Liver (tissue), 9 donors: ENCODE measurements around the gene KRT80. TPM values are rescaled to one million over a fixed set of nuclear protein-coding genes. Genes with fewer than 3 reads are reported as not detected.

Experiments used
- DNase-seq: peaks from one replicate; pipeline ENCODE4 v3.0.0-alpha.2; 2017; ENCODE audit warnings: low spot score
- H3K27ac ChIP-seq, 2 donors: one replicate each; pipeline ENCODE4 v1.7.0; 2013; ENCODE audit warnings: inconsistent platforms in 2 of 2, low read length in 2 of 2, control low read depth in 1 of 2, low read depth in 1 of 2, mild to moderate bottlenecking in 1 of 2
- H3K27me3 ChIP-seq, 4 donors: one replicate each; pipeline versions ENCODE4 v1.6.1 to v1.7.0; 2013; ENCODE audit warnings: low read length in 3 of 4, inconsistent platforms in 1 of 4, mild to moderate bottlenecking in 1 of 4, moderate library complexity in 1 of 4; ENCODE audit not compliant: control insufficient read depth in 4 of 4, insufficient read depth in 4 of 4
- H3K36me3 ChIP-seq, 4 donors: one replicate each; pipeline versions ENCODE4 v1.6.1 to v1.7.0; 2013; ENCODE audit warnings: low read length in 3 of 4, mild to moderate bottlenecking in 3 of 4, low read depth in 1 of 4, moderate library complexity in 1 of 4; ENCODE audit not compliant: control insufficient read depth in 4 of 4, insufficient read depth in 3 of 4
- H3K4me1 ChIP-seq, 4 donors: one replicate each; pipeline versions ENCODE4 v1.6.1 to v1.7.0; 2013; ENCODE audit warnings: low read length in 3 of 4, mild to moderate bottlenecking in 3 of 4, moderate library complexity in 1 of 4; ENCODE audit not compliant: control insufficient read depth in 4 of 4, insufficient read depth in 4 of 4
- H3K4me3 ChIP-seq, 3 donors: one replicate each; pipeline versions ENCODE4 v1.6.1 to v1.7.0; 2013; ENCODE audit warnings: low read length in 3 of 3, control low read depth in 1 of 3, low read depth in 1 of 3, mild to moderate bottlenecking in 1 of 3
- H3K9ac ChIP-seq, 2 donors: one replicate each; pipeline ENCODE4 v1.7.0; 2013; ENCODE audit warnings: low read length in 2 of 2, mild to moderate bottlenecking in 2 of 2, moderate library complexity in 2 of 2, control low read depth in 1 of 2, low read depth in 1 of 2
- H3K9me3 ChIP-seq, 4 donors: one replicate each; pipeline versions ENCODE4 v1.6.1 to v1.7.0; 2013; ENCODE audit warnings: low read length in 3 of 4; ENCODE audit not compliant: control insufficient read depth in 4 of 4
- ATF3 ChIP-seq: IDR thresholded peaks from 2 replicates; pipeline ENCODE4 v1.6.1; 2016; ENCODE audit warnings: antibody characterized with exemption
- CTCF ChIP-seq: fragments of 150-350 bp; IDR thresholded peaks from 2 replicates; pipeline ENCODE4 v1.5.1; 2017; ENCODE audit warnings: improper control_type of control experiment, low read depth, low read length; ENCODE audit not compliant: missing input control
- EGR1 ChIP-seq, 2 donors: IDR thresholded peaks; 2 replicates each; pipeline ENCODE4 v1.6.1; 2016 to 2018; ENCODE audit warnings: antibody characterized with exemption in 2 of 2, low read depth in 2 of 2
- FOXA1 ChIP-seq: IDR thresholded peaks from 2 replicates; pipeline ENCODE4 v1.6.1; 2016; ENCODE audit warnings: antibody characterized with exemption
- FOXA2 ChIP-seq: IDR thresholded peaks from 2 replicates; pipeline ENCODE4 v1.6.1; 2016; ENCODE audit warnings: antibody characterized with exemption
- GABPA ChIP-seq, 2 donors: IDR thresholded peaks in 1 of 2; conservative IDR thresholded peaks in 1 of 2; 2 replicates each; pipeline ENCODE4 v1.6.1; 2016; ENCODE audit warnings: antibody characterized with exemption in 2 of 2, mild to moderate bottlenecking in 1 of 2, moderate library complexity in 1 of 2
- HNF4A ChIP-seq, 2 donors: conservative IDR thresholded peaks; 2 replicates each; pipeline ENCODE4 v1.6.1; 2016; ENCODE audit warnings: antibody characterized with exemption in 2 of 2, mild to moderate bottlenecking in 2 of 2
- HNF4G ChIP-seq: IDR thresholded peaks from 2 replicates; pipeline ENCODE4 v1.6.1; 2016; ENCODE audit warnings: antibody characterized with exemption
- JUND ChIP-seq, 2 donors: IDR thresholded peaks; 2 replicates each; pipeline ENCODE4 v1.6.1; 2016; ENCODE audit warnings: antibody characterized with exemption in 2 of 2
- MAX ChIP-seq: IDR thresholded peaks from 2 replicates; pipeline ENCODE4 v1.6.1; 2016; ENCODE audit warnings: antibody characterized with exemption
- NR2F2 ChIP-seq: IDR thresholded peaks from 2 replicates; pipeline ENCODE4 v1.6.1; 2016; ENCODE audit warnings: antibody characterized with exemption
- RAD21 ChIP-seq, 2 donors: IDR thresholded peaks; 2 replicates each; pipeline ENCODE4 v1.6.1; 2016; ENCODE audit warnings: antibody characterized with exemption in 2 of 2, mild to moderate bottlenecking in 2 of 2
- REST ChIP-seq: IDR thresholded peaks from 2 replicates; pipeline ENCODE4 v1.6.1; 2016; ENCODE audit warnings: antibody characterized with exemption, mild to moderate bottlenecking
- RXRA ChIP-seq, 2 donors: IDR thresholded peaks; 2 replicates each; pipeline ENCODE4 v1.6.1; 2017 to 2018; ENCODE audit warnings: antibody characterized with exemption in 2 of 2, mild to moderate bottlenecking in 1 of 2
- SP1 ChIP-seq: IDR thresholded peaks from 2 replicates; pipeline ENCODE4 v1.6.1; 2018; ENCODE audit warnings: antibody characterized with exemption, mild to moderate bottlenecking
- TAF1 ChIP-seq: conservative IDR thresholded peaks from 2 replicates; pipeline ENCODE4 v1.6.1; 2016; ENCODE audit warnings: antibody characterized with exemption, mild to moderate bottlenecking
- YY1 ChIP-seq: IDR thresholded peaks from 2 replicates; pipeline ENCODE4 v1.6.1; 2016; ENCODE audit warnings: antibody characterized with exemption, mild to moderate bottlenecking
- ZBTB33 ChIP-seq: IDR thresholded peaks from 2 replicates; pipeline ENCODE4 v1.6.1; 2016; ENCODE audit warnings: antibody characterized with exemption
- WGBS: extraction: QIAGEN DNeasy Blood & Tissue Kit; methylation state at CpG from one replicate; pipeline ENCODE4 v1.1.7; 2013; 5-methylcytosine and 5-hydroxymethylcytosine counted together
- polyA plus RNA-seq, 2 donors: library from polyadenylated mRNA; stranded (reverse) in 1 of 2; unstranded in 1 of 2; fragments of 200-250 nt in 1 of 2; fragments of >200 nt in 1 of 2; fragmentation: Nextera tagmentation in 1 of 2; extraction: Ambion mirVana in 1 of 2; gene quantifications; one replicate each; pipeline versions ENCODE4 v1.2.1 to v1.2.3, GENCODE V29; 2013 to 2015
- total RNA-seq, 2 donors: library from RNA; depleted of rRNA; stranded (reverse); fragments of >200 nt; gene quantifications; one replicate each; pipeline ENCODE4 v1.2.3, GENCODE V29; 2014
- donor health status: healthy.
- donor health status: healthy.
- donor health status: healthy.
- donor health status: healthy.
- donor health status: healthy.

The KRT80 gene
- total and polyA plus RNA-seq, 4 donors, result 0.04 to 0.12 (median 0.07) TPM

GRCh38 chr12:52119398-52120254, 72.2 kb downstream of the KRT80 start:
- Histone ChIP-seq H3K4me1 (peaks cover 10 to 52% (median 40%) of the 10 kb centered on the region in 4 donors), H3K9ac (no peak overlapping the region), H3K9me3 (no peaks in the 10 kb centered on the region), H3K27me3 (no peaks in the 10 kb centered on the region), H3K36me3 (no peaks in the 10 kb centered on the region), H3K4me3 (no peak overlapping the region), H3K27ac (peak overlapping the region; percentile 65 to 67)
- peak; percentile 60 for DNase-seq
- TF ChIP-seq RAD21 (IDR thresholded peaks at IDR 0.05), result peak; percentile 62 to 78
- TF ChIP-seq GABPA (IDR thresholded peaks at IDR 0.05 in 1 of 2, conservative IDR thresholded peaks at IDR 0.05 in 1 of 2), result no peak
- TF ChIP-seq ATF3, result no peak
- TF ChIP-seq HNF4A (conservative IDR thresholded peaks at IDR 0.05), result peak; percentile 87 to 91
- TF ChIP-seq EGR1 (IDR thresholded peaks at IDR 0.05; ENCODE audit: low read depth in 2 of 2), result no peak
- TF ChIP-seq CTCF, result peak; percentile 58
- peak; percentile 57 for TF ChIP-seq FOXA1
- TF ChIP-seq MAX, result peak; percentile 49
- peak; percentile 10 for TF ChIP-seq YY1
- no peak for TF ChIP-seq REST
- peak; percentile 70 for TF ChIP-seq FOXA2
- TF ChIP-seq NR2F2, result peak; percentile 48
- TF ChIP-seq HNF4G, result peak; percentile 41
- no peak for TF ChIP-seq ZBTB33
- TF ChIP-seq JUND (IDR thresholded peaks at IDR 0.05), result no peak
- TF ChIP-seq SP1, result peak; percentile 91
- TF ChIP-seq TAF1, result no peak
- TF ChIP-seq RXRA (IDR thresholded peaks at IDR 0.05), result peak; percentile 91 to 95
- 11% methylated on average over 23 of the region's 23 CpGs for WGBS

Other genes with a start within 250 kb of the KRT80 start
- gene ACVR1B, start 240.3 kb downstream of the KRT80 start, total RNA-seq, result 10 to 100 TPM in 1 of 2 donors, 1 to 10 TPM in 1; 7.4 to 21.9 TPM
- gene ACVR1B, start 240.3 kb downstream of the KRT80 start, polyA plus RNA-seq, result 10 to 100 TPM in 1 of 2 donors, 1 to 10 TPM in 1; 4.0 to 16.5 TPM
- gene TAMALIN, start 185.1 kb downstream of the KRT80 start, total RNA-seq, result 1 to 10 TPM; 1.9 to 9.9 TPM
- gene TAMALIN, start 185.1 kb downstream of the KRT80 start, polyA plus RNA-seq, result 1 to 10 TPM; 1.1 to 3.1 TPM
- gene NR4A1, start 140.6 kb downstream of the KRT80 start, total RNA-seq, result 1 to 10 TPM in 1 of 2 donors, under 1 TPM in 1; 0.79 to 3.8 TPM
- 1 to 10 TPM; 3.0 to 5.8 TPM for gene NR4A1, start 140.6 kb downstream of the KRT80 start, polyA plus RNA-seq
- 10 to 100 TPM; 12.9 to 28.4 TPM for gene ATG101, start 122.0 kb downstream of the KRT80 start, total RNA-seq
- 10 to 100 TPM; 30.5 to 31.8 TPM for gene ATG101, start 122.0 kb downstream of the KRT80 start, polyA plus RNA-seq
- under 1 TPM in 1 of 2 donors, not detected in 1; 0.50 TPM for gene SMIM41, start 112.3 kb downstream of the KRT80 start, total RNA-seq
- gene SMIM41, start 112.3 kb downstream of the KRT80 start, polyA plus RNA-seq, result under 1 TPM; 0.03 to 0.24 TPM
- 1 to 10 TPM in 1 of 2 donors, under 1 TPM in 1; 0.37 to 8.0 TPM for gene KRT7, start 41.2 kb upstream of the KRT80 start, total RNA-seq
- gene KRT7, start 41.2 kb upstream of the KRT80 start, polyA plus RNA-seq, result 1 to 10 TPM; 6.0 to 9.9 TPM
- gene KRT86, start 82.6 kb upstream of the KRT80 start, total RNA-seq, result under 1 TPM in 1 of 2 donors, not detected in 1; 0.08 TPM
- not detected for gene KRT86, start 82.6 kb upstream of the KRT80 start, polyA plus RNA-seq
- gene KRT81, start 99.5 kb upstream of the KRT80 start, total RNA-seq, result not detected
- not detected for gene KRT81, start 99.5 kb upstream of the KRT80 start, polyA plus RNA-seq
- gene KRT83, start 129.4 kb upstream of the KRT80 start, total RNA-seq, result not detected
- not detected for gene KRT83, start 129.4 kb upstream of the KRT80 start, polyA plus RNA-seq
- not detected for gene KRT85, start 175.5 kb upstream of the KRT80 start, total RNA-seq
- not detected for gene KRT85, start 175.5 kb upstream of the KRT80 start, polyA plus RNA-seq
- gene KRT84, start 193.6 kb upstream of the KRT80 start, total RNA-seq, result not detected
- gene KRT84, start 193.6 kb upstream of the KRT80 start, polyA plus RNA-seq, result not detected
- not detected for gene KRT82, start 214.3 kb upstream of the KRT80 start, total RNA-seq
- not detected for gene KRT82, start 214.3 kb upstream of the KRT80 start, polyA plus RNA-seq
- gene KRT75, start 242.4 kb upstream of the KRT80 start, total RNA-seq, result not detected
- not detected for gene KRT75, start 242.4 kb upstream of the KRT80 start, polyA plus RNA-seq